ENCODE results near the gene GPR17. TPM values are rescaled to one million over a fixed set of nuclear protein-coding genes. Genes with fewer than 3 reads are reported as not detected.

Gene GPR17
- total RNA-seq, 2 experiments from 2014 or later: not detected

DNA sequence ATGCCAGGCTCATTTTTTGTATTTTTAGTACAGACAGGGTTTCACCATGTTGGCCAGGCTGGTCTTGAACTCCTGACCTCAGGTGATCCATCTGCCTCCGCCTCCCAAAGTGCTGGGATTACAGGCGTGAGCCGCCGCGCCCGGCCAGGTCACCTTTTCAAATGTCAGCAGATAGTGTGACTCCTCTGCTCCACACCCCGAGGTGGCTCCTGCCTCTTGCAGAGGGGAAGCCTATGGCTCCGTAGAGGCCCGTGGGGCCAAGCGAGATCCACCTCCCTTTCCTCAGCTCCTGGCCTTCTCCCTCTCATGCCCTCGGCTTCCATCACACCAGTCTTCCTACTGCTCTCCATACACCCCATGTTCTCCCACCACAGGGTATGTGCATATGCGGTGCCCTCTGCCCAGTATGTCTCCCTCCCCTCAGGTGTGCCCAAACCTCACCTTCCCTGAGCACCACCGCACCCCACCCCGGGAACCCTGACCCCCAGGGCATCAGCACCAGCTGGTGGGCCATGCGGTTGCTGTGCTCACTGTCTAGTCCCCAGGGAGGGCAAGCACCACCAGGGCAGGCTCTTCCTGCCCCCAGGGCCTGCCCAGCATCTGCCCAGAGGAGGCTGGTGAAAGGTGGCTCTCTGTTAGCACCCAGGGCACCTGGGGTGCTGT, 10.7 kb downstream of the GPR17 start:
- Mint-ChIP-seq H3K27ac (no peak overlapping the region), H3K9me3 (no peaks in the 10 kb centered on the region), H3K27me3 (ENCODE audit: low read depth) (peaks cover 6% of the 10 kb centered on the region), H3K36me3 (ENCODE audit: low read depth) (no peaks in the 10 kb centered on the region), H3K4me3 (no peak overlapping the region), H3K4me1 (ENCODE audit: low read depth) (no peaks in the 10 kb centered on the region)
- CTCF ChIA-PET: interaction anchor here (0.8 to 1.3 kb wide), 2 partner anchors 16 to 66 kb away, joined by 5 read pairs; no protein-coding TSS in a partner anchor
- intact Hi-C loops (cut with micrococcal nuclease): no loop called here
- DNase-seq: no peak

DNA sequence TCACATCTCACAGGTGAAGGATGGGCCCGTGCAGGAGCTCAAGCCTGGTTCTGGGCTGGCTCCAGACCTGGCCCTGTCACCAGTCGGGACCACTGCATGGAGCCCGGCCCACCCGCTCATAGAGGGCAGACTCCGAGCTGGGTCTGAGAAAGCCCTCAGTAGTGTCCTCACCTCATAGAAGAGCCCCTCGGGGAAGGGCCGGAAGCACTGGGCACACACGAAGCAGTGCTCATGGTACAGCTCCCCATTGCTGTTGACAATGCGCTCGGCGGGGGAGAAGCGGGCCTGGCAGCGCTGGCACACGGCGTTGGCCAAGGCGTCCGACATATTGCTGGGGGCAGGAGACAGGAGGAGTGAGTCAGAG, 11.3 kb downstream of the GPR17 start:
- Mint-ChIP-seq H3K4me3 (no peak overlapping the region), H3K27me3 (ENCODE audit: low read depth) (peaks cover 11% of the 10 kb centered on the region), H3K9me3 (no peaks in the 10 kb centered on the region), H3K4me1 (ENCODE audit: low read depth) (no peaks in the 10 kb centered on the region), H3K27ac (no peak overlapping the region), H3K36me3 (ENCODE audit: low read depth) (no peaks in the 10 kb centered on the region)
- no peak for DNase-seq
- CTCF ChIA-PET: interaction anchor here (1.3 kb wide), 1 partner anchor 66 kb away, joined by 5 read pairs; no protein-coding TSS in a partner anchor
- intact Hi-C loops (cut with micrococcal nuclease): no loop called here

DNA sequence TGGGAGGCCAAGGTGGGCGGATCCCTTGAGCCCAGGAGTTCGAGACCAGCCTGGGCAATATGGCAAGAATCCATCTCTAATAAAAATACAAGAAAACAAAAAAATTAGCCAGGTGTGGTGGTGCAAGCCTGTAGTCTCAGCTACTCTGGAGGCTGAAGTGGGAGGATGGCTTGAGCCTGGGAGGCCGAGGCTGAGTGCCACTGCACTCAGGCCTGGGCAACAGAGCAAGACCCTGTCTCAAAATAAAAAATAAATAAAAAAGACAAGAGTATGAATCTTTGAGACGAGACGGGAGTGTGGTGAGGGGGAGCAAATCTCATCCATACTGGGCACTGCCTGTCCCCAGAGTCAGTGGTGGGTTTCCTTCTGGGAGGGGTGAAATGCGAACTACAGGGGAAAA, 12.2 kb downstream of the GPR17 start:
- Mint-ChIP-seq H3K9me3 (no peaks in the 10 kb centered on the region), H3K4me3 (no peak overlapping the region), H3K4me1 (ENCODE audit: low read depth) (no peaks in the 10 kb centered on the region), H3K27ac (no peak overlapping the region), H3K27me3 (ENCODE audit: low read depth) (peaks cover 12% of the 10 kb centered on the region), H3K36me3 (ENCODE audit: low read depth) (no peaks in the 10 kb centered on the region)
- intact Hi-C loops (cut with micrococcal nuclease): no loop called here
- CTCF ChIA-PET: interaction anchor here (1.3 kb wide), 1 partner anchor 67 kb away, joined by 5 read pairs; no protein-coding TSS in a partner anchor
- no peak for DNase-seq

DNA sequence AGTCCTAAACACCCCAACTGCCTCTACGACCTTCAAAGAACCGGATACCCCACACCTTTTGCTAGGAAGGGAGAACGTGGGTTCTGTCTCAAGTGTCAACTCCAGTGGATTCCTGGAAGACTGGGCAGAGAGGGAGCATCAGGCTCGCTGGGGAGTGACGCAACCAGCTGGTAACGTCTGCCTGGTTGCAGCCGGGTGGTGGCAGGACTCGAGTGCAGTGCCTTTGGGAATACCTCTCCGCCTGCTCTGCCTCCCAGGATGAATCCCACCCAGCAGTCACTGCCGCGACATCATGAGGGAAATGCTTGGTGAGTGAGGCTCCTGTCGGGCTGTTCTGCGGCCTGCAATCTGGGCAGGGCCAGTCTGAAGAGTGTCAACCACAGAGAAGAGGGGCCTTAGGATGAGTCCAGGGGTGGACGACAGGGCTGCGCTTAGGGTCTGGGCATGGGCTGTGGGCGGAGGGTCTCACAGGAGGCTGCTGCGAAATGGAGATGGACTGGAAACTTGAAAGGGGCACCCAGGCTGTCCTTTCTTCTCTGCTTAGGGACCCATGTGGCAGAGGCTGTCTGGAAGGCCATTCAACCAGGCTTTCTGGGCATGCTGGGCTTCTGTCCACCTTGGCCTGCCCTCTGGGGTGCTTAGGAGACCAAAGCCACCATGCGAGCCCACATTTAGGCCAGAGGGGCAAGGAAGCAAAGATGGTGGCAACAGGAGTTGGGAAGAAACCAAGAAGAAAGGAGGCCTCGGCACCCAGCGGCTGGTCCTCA, 12.9 kb downstream of the GPR17 start:
- no peak overlapping the region for H3K27ac Mint-ChIP-seq
- no peaks in the 10 kb centered on the region for H3K9me3 Mint-ChIP-seq
- CTCF ChIA-PET: no interaction called here
- intact Hi-C loops (cut with micrococcal nuclease): no loop called here
- H3K27me3 Mint-ChIP-seq (ENCODE audit: low read depth): peaks cover 18% of the 10 kb centered on the region
- DNase-seq: no peak
- H3K36me3 Mint-ChIP-seq (ENCODE audit: low read depth): no peaks in the 10 kb centered on the region
- H3K4me3 Mint-ChIP-seq: no peak overlapping the region
- H3K4me1 Mint-ChIP-seq (ENCODE audit: low read depth): no peaks in the 10 kb centered on the region

DNA sequence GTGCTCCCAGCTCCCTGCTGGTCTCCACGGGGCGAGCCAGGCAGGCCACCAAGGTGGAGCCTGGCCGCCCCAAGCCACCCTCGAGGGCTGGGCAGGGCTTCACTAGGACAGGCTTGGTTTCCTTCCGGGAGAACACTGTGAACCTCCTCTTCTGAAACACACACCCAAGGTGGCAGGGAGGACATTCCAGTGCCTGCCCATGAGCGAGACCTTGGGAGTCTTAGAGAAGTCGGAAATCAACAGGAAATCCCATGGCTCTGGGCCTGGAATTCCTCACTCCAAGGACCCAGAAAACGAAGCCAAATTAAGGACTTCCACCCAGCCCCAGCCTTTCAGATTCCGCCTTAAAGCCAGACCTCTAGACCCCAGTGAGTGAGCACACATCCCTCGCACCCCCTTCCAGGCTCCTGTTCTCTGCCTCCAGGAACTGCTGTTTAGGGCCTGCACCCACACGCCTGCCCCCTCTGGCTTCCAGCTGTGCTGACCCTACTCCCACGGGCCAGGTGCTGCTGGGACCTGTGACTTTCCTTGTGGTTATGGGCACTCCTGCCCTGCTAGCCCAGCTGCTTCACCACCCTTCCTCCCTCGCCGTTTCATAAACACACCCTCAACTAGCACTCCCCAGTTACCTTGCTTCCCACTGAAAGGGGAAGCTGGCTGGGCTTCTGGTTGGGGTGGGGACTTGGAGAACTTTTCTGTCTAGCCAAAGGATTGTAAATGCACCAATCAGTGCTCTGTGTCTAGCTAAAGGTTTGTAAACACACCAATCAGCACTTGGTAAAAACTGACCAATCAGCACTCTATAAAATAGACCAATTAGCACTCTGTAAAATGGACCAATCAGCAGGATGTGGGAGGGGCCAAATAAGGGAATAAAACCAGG, 13.7 kb downstream of the GPR17 start:
- DNase-seq: no peak
- no peaks in the 10 kb centered on the region for H3K4me1 Mint-ChIP-seq (ENCODE audit: low read depth)
- no peak overlapping the region for H3K4me3 Mint-ChIP-seq
- CTCF ChIA-PET: no interaction called here
- H3K27me3 Mint-ChIP-seq (ENCODE audit: low read depth): peaks cover 20% of the 10 kb centered on the region
- H3K36me3 Mint-ChIP-seq (ENCODE audit: low read depth): no peaks in the 10 kb centered on the region
- intact Hi-C loops (cut with micrococcal nuclease): no loop called here
- H3K27ac Mint-ChIP-seq: no peak overlapping the region
- no peaks in the 10 kb centered on the region for H3K9me3 Mint-ChIP-seq

DNA sequence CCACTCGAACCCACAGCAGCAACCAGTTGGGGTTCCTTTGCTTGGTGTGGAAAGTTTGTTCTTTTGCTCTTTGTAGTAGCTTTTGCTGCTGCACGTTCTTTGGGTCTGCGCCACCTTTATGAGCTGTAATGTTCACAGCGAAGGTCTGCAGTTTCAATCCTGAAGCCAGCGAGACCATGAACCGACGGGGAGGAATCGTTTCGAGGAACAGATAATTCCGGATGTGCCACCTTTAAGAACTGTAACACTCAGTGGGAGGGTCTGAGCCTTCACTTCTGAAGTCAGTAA, 14.3 kb downstream of the GPR17 start:
- no peak overlapping the region for H3K4me3 Mint-ChIP-seq
- H3K27ac Mint-ChIP-seq: no peak overlapping the region
- CTCF ChIA-PET: no interaction called here
- intact Hi-C loops (cut with micrococcal nuclease): no loop called here
- DNase-seq: no peak
- no peaks in the 10 kb centered on the region for H3K4me1 Mint-ChIP-seq (ENCODE audit: low read depth)
- no peaks in the 10 kb centered on the region for H3K36me3 Mint-ChIP-seq (ENCODE audit: low read depth)
- peaks cover 24% of the 10 kb centered on the region for H3K27me3 Mint-ChIP-seq (ENCODE audit: low read depth)
- H3K9me3 Mint-ChIP-seq: no peaks in the 10 kb centered on the region

DNA sequence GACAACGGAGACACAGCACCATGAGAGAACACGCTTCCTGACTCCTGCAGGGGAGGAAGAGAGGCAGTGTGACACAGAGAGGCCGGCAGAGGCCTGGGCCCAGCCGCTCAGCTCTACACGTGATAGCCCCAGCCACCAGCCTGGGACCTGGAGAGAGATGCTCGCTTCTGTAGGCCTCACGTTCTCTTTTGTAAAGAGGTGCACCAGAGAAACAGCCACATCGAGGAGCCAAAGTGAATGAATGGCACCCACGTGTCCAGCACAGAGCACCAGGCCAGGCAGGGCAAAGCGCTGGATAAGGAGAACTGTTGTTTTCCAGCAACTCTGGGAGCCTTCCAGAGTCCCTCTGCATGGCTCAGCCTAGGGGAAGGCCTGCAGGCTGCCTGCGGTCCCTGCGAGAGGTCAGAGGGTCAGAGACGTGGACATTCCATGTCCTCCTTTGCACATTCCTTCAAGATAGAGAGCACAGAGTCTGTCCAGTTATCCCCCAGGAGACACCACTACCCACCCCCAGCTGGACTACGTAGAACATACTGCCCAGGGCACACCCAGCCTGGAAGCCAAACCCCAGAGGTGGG, 15.2 kb downstream of the GPR17 start:
- H3K9me3 Mint-ChIP-seq: no peaks in the 10 kb centered on the region
- no peak overlapping the region for H3K27ac Mint-ChIP-seq
- no peak overlapping the region for H3K4me3 Mint-ChIP-seq
- H3K36me3 Mint-ChIP-seq (ENCODE audit: low read depth): no peaks in the 10 kb centered on the region
- CTCF ChIA-PET: no interaction called here
- peaks cover 33% of the 10 kb centered on the region for H3K27me3 Mint-ChIP-seq (ENCODE audit: low read depth)
- intact Hi-C loops (cut with micrococcal nuclease): no loop called here
- no peaks in the 10 kb centered on the region for H3K4me1 Mint-ChIP-seq (ENCODE audit: low read depth)
- DNase-seq: no peak

DNA sequence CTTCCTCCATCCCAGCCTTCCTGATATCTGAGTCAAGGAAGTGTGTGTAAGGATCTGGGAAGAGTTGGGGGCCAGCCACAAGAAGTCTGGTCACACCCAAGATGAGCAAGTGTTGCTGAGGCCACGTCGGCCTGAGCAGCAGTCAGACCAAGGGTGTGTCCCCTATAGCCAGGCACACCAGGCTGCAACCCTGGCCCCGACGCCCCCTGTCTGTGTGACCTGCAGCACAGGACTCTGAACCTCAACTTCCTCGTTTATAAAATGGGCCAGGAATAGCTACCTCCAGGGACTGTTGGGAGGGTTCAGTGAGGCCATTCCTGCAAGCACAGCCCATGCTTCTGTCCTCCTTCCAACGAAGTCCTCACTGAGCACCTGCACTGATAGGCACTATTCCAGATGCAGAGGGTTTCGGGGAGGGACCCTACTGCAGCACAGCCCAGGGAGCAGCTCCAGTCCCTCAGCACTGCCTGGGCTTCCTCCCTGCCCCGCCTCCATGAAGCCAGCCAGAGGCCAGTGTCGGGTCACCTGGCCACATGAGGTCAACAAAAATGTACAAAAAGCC, 16.1 kb downstream of the GPR17 start:
- Mint-ChIP-seq H3K9me3 (no peaks in the 10 kb centered on the region), H3K27me3 (ENCODE audit: low read depth) (peaks cover 41% of the 10 kb centered on the region), H3K36me3 (ENCODE audit: low read depth) (no peaks in the 10 kb centered on the region), H3K4me1 (ENCODE audit: low read depth) (no peaks in the 10 kb centered on the region), H3K27ac (no peak overlapping the region), H3K4me3 (no peak overlapping the region)
- intact Hi-C loops (cut with micrococcal nuclease): no loop called here
- CTCF ChIA-PET: no interaction called here
- DNase-seq: no peak

DNA sequence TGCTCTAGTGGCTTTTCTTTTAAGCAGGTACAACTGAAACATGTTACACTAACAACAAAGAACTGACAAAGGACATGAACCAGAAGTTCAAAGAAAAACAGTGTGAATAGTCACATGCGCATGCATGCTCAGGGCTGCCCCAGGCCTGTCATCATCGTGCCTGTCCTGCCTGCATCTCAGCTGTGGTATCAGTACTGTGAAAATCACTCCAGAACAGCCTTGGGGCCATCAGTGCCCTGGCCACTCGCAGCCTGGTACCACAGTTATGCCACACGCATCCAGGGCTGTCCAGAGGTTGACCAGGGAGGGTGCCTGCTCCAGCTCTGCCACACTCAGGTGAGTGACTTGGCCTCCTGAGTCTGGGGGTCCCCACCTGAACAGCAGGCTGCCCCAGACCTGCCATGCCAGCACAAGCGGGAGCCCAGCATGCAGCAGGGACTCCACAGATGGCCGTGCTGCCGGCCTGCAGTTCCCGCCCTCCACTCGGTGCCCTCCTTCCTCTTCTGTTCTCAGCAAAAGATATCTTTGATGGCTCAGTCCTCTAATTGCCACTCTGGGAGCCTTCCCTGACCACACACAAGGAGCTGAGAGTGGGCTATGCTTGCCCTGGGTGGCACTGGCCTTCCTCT, 17.1 kb downstream of the GPR17 start:
- intact Hi-C loops (cut with micrococcal nuclease): no loop called here
- no peak for DNase-seq
- CTCF ChIA-PET: no interaction called here
- Mint-ChIP-seq H3K36me3 (ENCODE audit: low read depth) (no peaks in the 10 kb centered on the region), H3K4me1 (ENCODE audit: low read depth) (no peaks in the 10 kb centered on the region), H3K27me3 (ENCODE audit: low read depth) (peaks cover 43% of the 10 kb centered on the region), H3K9me3 (no peaks in the 10 kb centered on the region), H3K27ac (no peak overlapping the region), H3K4me3 (no peak overlapping the region)

DNA sequence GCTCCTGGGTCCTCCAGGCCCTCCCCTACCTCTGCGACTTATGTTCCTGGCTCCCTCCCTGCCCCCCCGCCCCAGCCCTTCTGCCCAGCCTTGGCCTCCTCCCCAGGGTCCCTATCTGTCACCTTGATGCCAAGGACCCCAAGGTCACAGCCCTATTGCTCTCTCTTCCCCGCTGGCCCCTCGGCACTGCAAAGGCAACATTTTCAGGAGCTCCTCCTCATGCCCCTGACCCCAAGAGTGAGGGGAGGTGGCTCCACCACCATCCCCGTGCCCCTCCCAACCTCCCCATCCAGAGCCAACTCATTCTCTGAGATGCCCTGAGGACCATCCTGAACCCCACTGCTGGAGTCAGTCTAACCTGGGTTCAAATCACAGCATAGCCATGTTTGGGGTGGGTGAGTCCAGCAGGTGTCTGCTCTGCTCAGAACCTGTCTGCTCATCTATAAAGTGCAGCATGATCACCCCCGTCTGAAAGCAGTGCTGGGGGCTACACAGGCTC, 17.7 kb downstream of the GPR17 start:
- DNase-seq: no peak
- CTCF ChIA-PET: no interaction called here
- Mint-ChIP-seq H3K36me3 (ENCODE audit: low read depth) (no peaks in the 10 kb centered on the region), H3K27me3 (ENCODE audit: low read depth) (peaks cover 43% of the 10 kb centered on the region), H3K4me3 (no peak overlapping the region), H3K9me3 (no peaks in the 10 kb centered on the region), H3K27ac (no peak overlapping the region), H3K4me1 (ENCODE audit: low read depth) (no peaks in the 10 kb centered on the region)
- intact Hi-C loops (cut with micrococcal nuclease): no loop called here

DNA sequence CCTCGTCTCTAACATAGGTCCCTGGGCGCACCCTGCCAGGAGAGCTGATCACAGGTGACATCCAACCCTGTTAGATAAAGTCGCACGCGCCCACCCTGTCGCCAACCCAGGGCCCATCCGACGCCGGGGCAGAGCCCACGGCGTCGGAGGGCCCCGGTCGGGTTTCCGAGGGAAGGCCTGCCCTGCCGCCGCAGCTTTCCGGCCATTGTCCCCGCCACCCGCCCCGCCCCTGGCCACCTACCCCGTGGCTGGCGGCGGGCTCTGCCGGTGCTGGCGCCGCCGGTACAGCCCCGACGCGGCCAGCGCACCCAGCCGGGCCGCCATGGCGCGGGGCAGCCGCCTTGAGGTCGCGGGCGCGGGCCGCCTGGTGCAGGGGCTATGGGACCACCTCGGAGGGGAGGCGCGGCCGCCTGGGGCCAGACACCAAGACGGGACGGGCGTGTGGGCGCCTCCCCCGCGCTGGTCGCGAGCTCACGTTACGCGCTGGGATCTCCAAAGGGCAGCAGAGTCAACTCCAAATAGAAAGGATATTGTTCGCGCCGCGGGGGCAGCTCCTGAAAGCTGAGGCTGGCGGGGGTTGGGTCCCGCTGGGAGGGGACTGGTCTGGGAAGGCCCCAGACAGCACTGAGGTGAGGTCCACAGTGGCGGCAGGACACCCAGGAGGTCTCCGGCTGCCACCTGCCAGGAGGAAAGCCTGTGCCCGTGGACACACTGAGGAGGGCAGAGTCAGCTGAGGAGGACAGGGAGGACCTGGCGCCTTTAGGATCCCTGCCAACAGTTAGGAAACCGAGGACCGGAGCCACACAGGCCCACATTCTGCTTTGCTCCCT, 18.3 kb downstream of the GPR17 start:
- CTCF ChIA-PET: no interaction called here
- intact Hi-C loops (cut with micrococcal nuclease): no loop called here
- H3K4me3 Mint-ChIP-seq: no peak overlapping the region
- no peaks in the 10 kb centered on the region for H3K9me3 Mint-ChIP-seq
- no peak overlapping the region for H3K27ac Mint-ChIP-seq
- H3K27me3 Mint-ChIP-seq (ENCODE audit: low read depth): peaks cover 45% of the 10 kb centered on the region
- H3K36me3 Mint-ChIP-seq (ENCODE audit: low read depth): no peaks in the 10 kb centered on the region
- no peak for DNase-seq
- no peaks in the 10 kb centered on the region for H3K4me1 Mint-ChIP-seq (ENCODE audit: low read depth)
